ENCODE measurements around the gene ANKMY1.

Gene ANKMY1

GRCh38 chr2:240445961-240446663, 111.7 kb downstream of the ANKMY1 start:
- H3K4me1 ChIP-seq: peaks cover 0 to 15% (median 8%) of the 10 kb centered on the region in 4 donors
- DNase-seq: no peak
- no peak for TF ChIP-seq CTCF (IDR thresholded peaks at IDR 0.05)

GRCh38 chr2:240444464-240444863, 113.3 kb downstream of the ANKMY1 start:
- intact Hi-C loops (cut with DNase I; ENCODE audit: low total_unique reads): no loop called here
- no peak overlapping the region for H3K27ac ChIP-seq

More at GRCh38 chr2:240445961-240446663, 111.7 kb downstream of the ANKMY1 start:
- Histone ChIP-seq H3K27ac (no peak overlapping the region), H3K27me3 (no peaks in the 10 kb centered on the region), H3K36me3 (peaks cover 0 to 27% (median 5%) of the 10 kb centered on the region in 3 donors), H3K4me3 (no peak overlapping the region), H3K9me3 (no peaks in the 10 kb centered on the region)
- intact Hi-C loops (cut with DNase I; ENCODE audit: low total_unique reads): no loop called here

GRCh38 chr2:240443891-240444301, 113.9 kb downstream of the ANKMY1 start:
- DNase-seq: no peak
- H3K36me3 ChIP-seq: peaks cover 0 to 27% (median 5%) of the 10 kb centered on the region in 3 donors
- H3K4me3 ChIP-seq: no peak overlapping the region
- peaks cover 0 to 11% (median 4%) of the 10 kb centered on the region in 4 donors for H3K4me1 ChIP-seq
- no peaks in the 10 kb centered on the region for H3K9me3 ChIP-seq
- TF ChIP-seq CTCF (IDR thresholded peaks at IDR 0.05): no peak
- no peak overlapping the region for H3K27ac ChIP-seq
- intact Hi-C loops (cut with DNase I; ENCODE audit: low total_unique reads): no loop called here
- H3K27me3 ChIP-seq: no peaks in the 10 kb centered on the region

More at GRCh38 chr2:240444464-240444863, 113.3 kb downstream of the ANKMY1 start:
- peaks cover 0 to 5% (median under 1%) of the 10 kb centered on the region in 4 donors for H3K4me1 ChIP-seq
- no peaks in the 10 kb centered on the region for H3K27me3 ChIP-seq
- no peak overlapping the region for H3K4me3 ChIP-seq
- H3K36me3 ChIP-seq: peaks cover 0 to 27% (median 5%) of the 10 kb centered on the region in 3 donors
- H3K9me3 ChIP-seq: no peaks in the 10 kb centered on the region
- TF ChIP-seq CTCF (IDR thresholded peaks at IDR 0.05): no peak
- DNase-seq: no peak

- no peak for TF ChIP-seq CTCF (IDR thresholded peaks at IDR 0.05)
- Histone ChIP-seq H3K27me3 (no peaks in the 10 kb centered on the region), H3K27ac (no peak overlapping the region), H3K4me3 (no peak overlapping the region), H3K9me3 (no peaks in the 10 kb centered on the region), H3K36me3 (peaks cover 0 to 27% (median 5%) of the 10 kb centered on the region in 3 donors), H3K4me1 (peaks cover 4 to 19% (median 10%) of the 10 kb centered on the region in 4 donors)
- intact Hi-C loops (cut with DNase I; ENCODE audit: low total_unique reads): no loop called here
- no peak for DNase-seq
Observed at GRCh38 chr2:240442891-240443715, 114.7 kb downstream of the ANKMY1 start.

GRCh38 chr2:240441993-240442411, 115.8 kb downstream of the ANKMY1 start:
- peaks cover 0 to 27% (median 5%) of the 10 kb centered on the region in 3 donors for H3K36me3 ChIP-seq
- no peak for TF ChIP-seq CTCF (IDR thresholded peaks at IDR 0.05)
- no peaks in the 10 kb centered on the region for H3K9me3 ChIP-seq
- intact Hi-C loops (cut with DNase I; ENCODE audit: low total_unique reads): no loop called here
- H3K4me1 ChIP-seq: peaks cover 4 to 26% (median 21%) of the 10 kb centered on the region in 4 donors
- no peak for DNase-seq
- no peaks in the 10 kb centered on the region for H3K27me3 ChIP-seq
- no peak overlapping the region for H3K27ac ChIP-seq
- no peak overlapping the region for H3K4me3 ChIP-seq
